BLaER1 (cell line): Measurements from ENCODE around the gene TRIM7.
A peak's percentile ranks its signal among the peaks of the same experiment; 100 is the strongest.

ENCODE experiments used
- H3K27ac ChIP-seq: shearing (Covaris generic); formaldehyde crosslinking; 2 replicates; pipeline ENCODE4 v1.8.1; 2022
- H3K27me3 ChIP-seq: shearing (Covaris generic); formaldehyde crosslinking; 2 replicates; pipeline ENCODE4 v1.8.1; 2022
- H3K36me3 ChIP-seq: shearing (Covaris generic); formaldehyde crosslinking; 2 replicates; pipeline ENCODE4 v1.8.1; 2022
- H3K4me1 ChIP-seq: shearing (Covaris generic); formaldehyde crosslinking; 2 replicates; pipeline ENCODE4 v1.8.1; 2022
- H3K4me2 ChIP-seq: shearing (Covaris generic); formaldehyde crosslinking; 2 replicates; pipeline ENCODE4 v1.8.1; 2022
- H3K4me3 ChIP-seq: shearing (Covaris generic); formaldehyde crosslinking; 2 replicates; pipeline ENCODE4 v1.8.1; 2022
- H3K9ac ChIP-seq: shearing (Covaris generic); formaldehyde crosslinking; 2 replicates; pipeline ENCODE4 v1.8.1; 2022
- H3K9me3 ChIP-seq: shearing (Covaris generic); formaldehyde crosslinking; 2 replicates; pipeline ENCODE4 v1.8.1; 2022
- H4K20me1 ChIP-seq: shearing (Covaris generic); formaldehyde crosslinking; 2 replicates; pipeline ENCODE4 v1.8.1; 2022
- Cebpa-rat ChIP-seq: shearing (Covaris generic); IDR thresholded peaks from 2 replicates; pipeline ENCODE4 v1.8.1; 2022

The TRIM7 gene

GRCh38 chr5:181233088-181233800 is 28.2 kb upstream of the TRIM7 start:
- Histone ChIP-seq H3K27me3 (no peaks in the 10 kb centered on the region), H3K4me2 (peak overlapping the region; percentile 45), H3K9ac (0 out of 2 replicates have a peak overlapping the region, but pooled peaks have one; percentile 29), H3K36me3 (peaks cover 81% of the 10 kb centered on the region), H3K4me1 (peaks cover 53% of the 10 kb centered on the region), H4K20me1 (peaks cover 58% of the 10 kb centered on the region), H3K4me3 (no peak overlapping the region), H3K27ac (peak overlapping the region; percentile 68), H3K9me3 (no peaks in the 10 kb centered on the region)
- no peak for TF ChIP-seq Cebpa-rat

- no peak overlapping the region for H3K4me2 ChIP-seq
- H3K4me1 ChIP-seq = peaks cover 53% of the 10 kb centered on the region
- no peak overlapping the region for H3K4me3 ChIP-seq
- peaks cover 51% of the 10 kb centered on the region for H4K20me1 ChIP-seq
- no peaks in the 10 kb centered on the region for H3K27me3 ChIP-seq
- H3K27ac ChIP-seq = peak overlapping the region; percentile 29; the same call in 1 of the 2 replicates
- TF ChIP-seq Cebpa-rat = no peak
- no peaks in the 10 kb centered on the region for H3K9me3 ChIP-seq
- H3K36me3 ChIP-seq = peaks cover 80% of the 10 kb centered on the region
- H3K9ac ChIP-seq = 0 out of 2 replicates have a peak overlapping the region, but pooled peaks have one; percentile 19
Observed at GRCh38 chr5:181232593-181232992, 27.6 kb upstream of the TRIM7 start.

- Histone ChIP-seq H3K27me3 (no peaks in the 10 kb centered on the region), H3K9ac (peak overlapping the region; percentile 59; the same call in 1 of the 2 replicates), H3K9me3 (no peaks in the 10 kb centered on the region), H3K4me2 (peak overlapping the region; percentile 75), H3K27ac (peak overlapping the region; percentile 71), H3K4me3 (no peak overlapping the region), H3K36me3 (peaks cover 79% of the 10 kb centered on the region), H4K20me1 (peaks cover 40% of the 10 kb centered on the region), H3K4me1 (peaks cover 57% of the 10 kb centered on the region)
- TF ChIP-seq Cebpa-rat = no peak
Observed at GRCh38 chr5:181231432-181231831, 26.4 kb upstream of the TRIM7 start.

- TF ChIP-seq Cebpa-rat = no peak
- H3K4me2 ChIP-seq = peak overlapping the region; percentile 75
- no peak overlapping the region; the same call in 1 of the 2 replicates for H3K4me3 ChIP-seq
- H3K27me3 ChIP-seq = no peaks in the 10 kb centered on the region
- peaks cover 66% of the 10 kb centered on the region for H3K4me1 ChIP-seq
- H3K9ac ChIP-seq = peak overlapping the region; percentile 59
- H3K9me3 ChIP-seq = no peaks in the 10 kb centered on the region
- peak overlapping the region; percentile 71 for H3K27ac ChIP-seq
- peaks cover 31% of the 10 kb centered on the region for H4K20me1 ChIP-seq
- H3K36me3 ChIP-seq = peaks cover 71% of the 10 kb centered on the region
Observed at GRCh38 chr5:181230551-181230950, 25.6 kb upstream of the TRIM7 start.

- no peak for TF ChIP-seq Cebpa-rat
- H3K4me1 ChIP-seq = peaks cover 71% of the 10 kb centered on the region
- H3K9ac ChIP-seq = peak overlapping the region; percentile 59
- peak overlapping the region; percentile 71 for H3K27ac ChIP-seq
- no peak overlapping the region; the same call in 1 of the 2 replicates for H3K4me3 ChIP-seq
- no peaks in the 10 kb centered on the region for H3K27me3 ChIP-seq
- H3K36me3 ChIP-seq = peaks cover 66% of the 10 kb centered on the region
- peaks cover 25% of the 10 kb centered on the region for H4K20me1 ChIP-seq
- H3K9me3 ChIP-seq = no peaks in the 10 kb centered on the region
- peak overlapping the region; percentile 75 for H3K4me2 ChIP-seq
Observed at GRCh38 chr5:181229996-181230395, 25.0 kb upstream of the TRIM7 start.

- H3K27ac ChIP-seq = peak overlapping the region; percentile 98
- no peak for TF ChIP-seq Cebpa-rat
- H3K9me3 ChIP-seq = no peaks in the 10 kb centered on the region
- H3K36me3 ChIP-seq = peaks cover 22% of the 10 kb centered on the region
- H3K4me1 ChIP-seq = peaks cover 54% of the 10 kb centered on the region
- H3K4me3 ChIP-seq = peak overlapping the region; percentile 79
- H3K4me2 ChIP-seq = peak overlapping the region; percentile 83
- no peaks in the 10 kb centered on the region for H4K20me1 ChIP-seq
- peak overlapping the region; percentile 94 for H3K9ac ChIP-seq
- no peaks in the 10 kb centered on the region for H3K27me3 ChIP-seq
Observed at GRCh38 chr5:181224390-181225229, 19.6 kb upstream of the TRIM7 start.

GRCh38 chr5:181223729-181224389 is 18.9 kb upstream of the TRIM7 start:
- H3K27me3 ChIP-seq = no peaks in the 10 kb centered on the region
- no peaks in the 10 kb centered on the region for H4K20me1 ChIP-seq
- TF ChIP-seq Cebpa-rat = no peak
- H3K4me2 ChIP-seq = peak overlapping the region; percentile 83
- H3K4me1 ChIP-seq = peaks cover 47% of the 10 kb centered on the region
- peak overlapping the region; percentile 94 for H3K9ac ChIP-seq
- no peaks in the 10 kb centered on the region for H3K9me3 ChIP-seq
- H3K27ac ChIP-seq = peak overlapping the region; percentile 98
- H3K4me3 ChIP-seq = peak overlapping the region; percentile 79
- H3K36me3 ChIP-seq = peaks cover 22% of the 10 kb centered on the region

GRCh38 chr5:181223058-181223728 is 18.2 kb upstream of the TRIM7 start, which contains the start of gene TRIM41:
TRIM41 (plus strand) TSS chr5:181223281; CDS start chr5:181224000, 719 bp downstream.
- H3K36me3 ChIP-seq = peaks cover 16% of the 10 kb centered on the region
- H4K20me1 ChIP-seq = no peaks in the 10 kb centered on the region
- peak within 1 kb of the TSS; percentile 83 for H3K4me2 ChIP-seq
- no peaks in the 10 kb centered on the region; the same call in 1 of the 2 replicates for H3K27me3 ChIP-seq
- peak within 1 kb of the TSS; percentile 79 for H3K4me3 ChIP-seq
- peaks cover 47% of the 10 kb centered on the region for H3K4me1 ChIP-seq
- peak within 1 kb of the TSS; percentile 94 for H3K9ac ChIP-seq
- TF ChIP-seq Cebpa-rat = no peak
- peak within 1 kb of the TSS; percentile 98 for H3K27ac ChIP-seq
- no peaks in the 10 kb centered on the region for H3K9me3 ChIP-seq

GRCh38 chr5:181222630-181223057 is 17.6 kb upstream of the TRIM7 start:
- Histone ChIP-seq H3K27me3 (peaks cover 4% of the 10 kb centered on the region; the same call in 1 of the 2 replicates), H3K9me3 (no peaks in the 10 kb centered on the region), H4K20me1 (no peaks in the 10 kb centered on the region), H3K4me2 (peak overlapping the region; percentile 83), H3K9ac (peak overlapping the region; percentile 94), H3K36me3 (peaks cover 12% of the 10 kb centered on the region), H3K27ac (peak overlapping the region; percentile 98), H3K4me1 (peaks cover 51% of the 10 kb centered on the region), H3K4me3 (peak overlapping the region; percentile 79)
- no peak for TF ChIP-seq Cebpa-rat
